Parathyroid adenoma (tissue), 2 donors: Measurements from ENCODE around the gene CEBPG.

Source experiments
- H2AFZ ChIP-seq: fragments of 300-600 bp; sonication (generic); one replicate; pipeline ENCODE4 v1.7.0; 2017; ENCODE audit warnings: antibody characterized with exemption, mild to moderate bottlenecking
- H3K27ac ChIP-seq: fragments of 300-600 bp; sonication (generic); one replicate; pipeline ENCODE4 v1.7.0; 2017
- H3K27me3 ChIP-seq: fragments of 300-600 bp; sonication (generic); one replicate; pipeline ENCODE4 v1.7.0; 2017; ENCODE audit warnings: low read length; ENCODE audit not compliant: control insufficient read depth, insufficient read depth
- H3K36me3 ChIP-seq: fragments of 300-600 bp; sonication (generic); one replicate; pipeline ENCODE4 v1.7.0; 2017; ENCODE audit warnings: low read length; ENCODE audit not compliant: control insufficient read depth, insufficient read depth
- H3K4me1 ChIP-seq: fragments of 300-600 bp; sonication (generic); one replicate; pipeline ENCODE4 v1.7.0; 2017; ENCODE audit warnings: control low read depth
- H3K4me2 ChIP-seq: fragments of 300-600 bp; sonication (generic); one replicate; pipeline ENCODE4 v1.7.0; 2017; ENCODE audit warnings: low read length
- H3K4me3 ChIP-seq: fragments of 300-600 bp; sonication (generic); one replicate; pipeline ENCODE4 v1.7.0; 2017; ENCODE audit warnings: low read depth, low read length
- H3K79me2 ChIP-seq: fragments of 300-600 bp; sonication (generic); one replicate; pipeline ENCODE4 v1.7.0; 2017; ENCODE audit warnings: control low read depth
- H3K9ac ChIP-seq: fragments of 300-600 bp; sonication (generic); one replicate; pipeline ENCODE4 v1.7.0; 2017; ENCODE audit warnings: mild to moderate bottlenecking
- H3K9me3 ChIP-seq: fragments of 300-600 bp; sonication (generic); one replicate; pipeline ENCODE4 v1.7.0; 2017; ENCODE audit warnings: low read length; ENCODE audit not compliant: control insufficient read depth
- CTCF ChIP-seq: fragments of 300-600 bp; sonication (generic); IDR thresholded peaks from one replicate; pipeline ENCODE4 v1.7.0; 2017; ENCODE audit warnings: antibody characterized with exemption, mild to moderate bottlenecking
- donor health status: primary hyperparathyroidism.

The CEBPG gene

GRCh38 chr19:33344573-33344925, 29.0 kb upstream of the CEBPG start:
- Histone ChIP-seq H3K27ac (no peak overlapping the region), H3K9ac (no peak overlapping the region), H3K36me3 (no peaks in the 10 kb centered on the region), H3K4me2 (no peak overlapping the region), H3K4me3 (no peak overlapping the region), H3K27me3 (no peaks in the 10 kb centered on the region), H3K79me2 (no peaks in the 10 kb centered on the region), H2AFZ (no peak overlapping the region), H3K9me3 (no peaks in the 10 kb centered on the region), H3K4me1 (no peaks in the 10 kb centered on the region)
- TF ChIP-seq CTCF, result no peak

- Histone ChIP-seq H3K9ac (no peak overlapping the region), H3K79me2 (no peaks in the 10 kb centered on the region), H3K9me3 (no peaks in the 10 kb centered on the region), H3K27me3 (no peaks in the 10 kb centered on the region), H3K4me2 (no peak overlapping the region), H3K36me3 (no peaks in the 10 kb centered on the region), H3K4me1 (no peaks in the 10 kb centered on the region), H3K27ac (no peak overlapping the region), H2AFZ (no peak overlapping the region), H3K4me3 (no peak overlapping the region)
- no peak for TF ChIP-seq CTCF
Observed at GRCh38 chr19:33345163-33345562, 28.3 kb upstream of the CEBPG start.

GRCh38 chr19:33346665-33347064, 26.8 kb upstream of the CEBPG start:
- H3K27me3 ChIP-seq, result no peaks in the 10 kb centered on the region
- no peak for TF ChIP-seq CTCF
- no peak overlapping the region for H3K9ac ChIP-seq

GRCh38 chr19:33347300-33347699, 26.2 kb upstream of the CEBPG start:
- no peak overlapping the region for H3K4me3 ChIP-seq
- no peak for TF ChIP-seq CTCF
- H3K9me3 ChIP-seq, result no peaks in the 10 kb centered on the region
- no peak overlapping the region for H3K9ac ChIP-seq
- H3K27me3 ChIP-seq, result no peaks in the 10 kb centered on the region
- no peak overlapping the region for H3K27ac ChIP-seq
- H3K4me1 ChIP-seq, result no peaks in the 10 kb centered on the region
- H3K36me3 ChIP-seq, result no peaks in the 10 kb centered on the region
- no peaks in the 10 kb centered on the region for H3K79me2 ChIP-seq
- H3K4me2 ChIP-seq, result no peak overlapping the region
- H2AFZ ChIP-seq, result no peak overlapping the region

More at GRCh38 chr19:33346665-33347064, 26.8 kb upstream of the CEBPG start:
- H3K79me2 ChIP-seq, result no peaks in the 10 kb centered on the region
- no peak overlapping the region for H2AFZ ChIP-seq
- H3K9me3 ChIP-seq, result no peaks in the 10 kb centered on the region
- H3K4me2 ChIP-seq, result no peak overlapping the region
- H3K4me1 ChIP-seq, result no peaks in the 10 kb centered on the region
- no peak overlapping the region for H3K27ac ChIP-seq
- no peak overlapping the region for H3K4me3 ChIP-seq
- H3K36me3 ChIP-seq, result no peaks in the 10 kb centered on the region

- H3K4me2 ChIP-seq, result no peak overlapping the region
- H3K9ac ChIP-seq, result no peak overlapping the region
- H3K4me1 ChIP-seq, result no peaks in the 10 kb centered on the region
- no peaks in the 10 kb centered on the region for H3K9me3 ChIP-seq
- H3K36me3 ChIP-seq, result no peaks in the 10 kb centered on the region
- no peaks in the 10 kb centered on the region for H3K79me2 ChIP-seq
- H3K27ac ChIP-seq, result no peak overlapping the region
- no peaks in the 10 kb centered on the region for H3K27me3 ChIP-seq
- no peak overlapping the region for H3K4me3 ChIP-seq
- no peak for TF ChIP-seq CTCF
- H2AFZ ChIP-seq, result no peak overlapping the region
Observed at GRCh38 chr19:33348301-33349010, 25.1 kb upstream of the CEBPG start.
